Measurements from ENCODE around the gene KRT6A.

- no peak for TF ChIP-seq POLR2A (IDR thresholded peaks at IDR 0.05)
- TF ChIP-seq CTCF (IDR thresholded peaks at IDR 0.05) = no peak
- TF ChIP-seq POLR2AphosphoS5 (IDR thresholded peaks at IDR 0.05) = no peak
These were observed 35.6 kb upstream of the KRT6A start for GRCh38 chr12:52528641-52529143.

Measured in stomach (tissue), 4 donors.